SK-N-SH (cell line): ENCODE results near the gene SHH.

Source experiments
- RAD21 ChIP-seq: IDR thresholded peaks from 2 replicates; pipeline ENCODE4 v1.6.1; 2012; ENCODE audit warnings: mild to moderate bottlenecking, low read length
- TF ChIP-seq, protein P1 (sequence below): IDR thresholded peaks from 2 replicates; pipeline ENCODE4; 2012

DNA sequence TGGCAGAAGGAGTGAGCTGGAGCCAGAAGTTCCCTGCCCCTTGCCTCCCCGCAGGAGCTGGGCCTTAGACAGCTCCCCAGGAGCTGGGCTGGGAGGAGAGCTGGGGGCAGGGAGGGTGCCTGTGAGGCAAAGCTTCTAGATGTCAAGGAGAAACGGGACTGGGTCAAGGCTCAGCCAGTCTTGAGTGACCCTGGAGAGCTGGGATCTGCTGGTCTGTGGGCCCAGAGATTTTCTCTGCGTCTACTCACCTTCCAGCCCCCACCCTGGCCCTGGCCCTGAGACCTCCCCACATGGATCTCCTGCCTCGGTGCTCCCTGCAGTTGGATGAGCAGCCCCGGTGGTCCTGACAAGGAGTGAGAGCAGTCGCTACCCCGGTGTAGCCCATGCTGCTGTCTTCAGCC lies 20.3 kb upstream of the SHH start:
- TF ChIP-seq RAD21 = no peak
- TF ChIP-seq, protein P1, sequence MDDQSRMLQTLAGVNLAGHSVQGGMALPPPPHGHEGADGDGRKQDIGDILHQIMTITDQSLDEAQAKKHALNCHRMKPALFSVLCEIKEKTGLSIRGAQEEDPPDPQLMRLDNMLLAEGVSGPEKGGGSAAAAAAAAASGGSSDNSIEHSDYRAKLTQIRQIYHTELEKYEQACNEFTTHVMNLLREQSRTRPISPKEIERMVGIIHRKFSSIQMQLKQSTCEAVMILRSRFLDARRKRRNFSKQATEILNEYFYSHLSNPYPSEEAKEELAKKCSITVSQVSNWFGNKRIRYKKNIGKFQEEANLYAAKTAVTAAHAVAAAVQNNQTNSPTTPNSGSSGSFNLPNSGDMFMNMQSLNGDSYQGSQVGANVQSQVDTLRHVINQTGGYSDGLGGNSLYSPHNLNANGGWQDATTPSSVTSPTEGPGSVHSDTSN = no peak
